Stimulated activated effector memory CD8-positive, alpha-beta T cell treated with anti-CD3 and anti-CD28 coated beads, Interleukin-12 subunit alpha, Interleukin-12 subunit beta, amount 100 ng/mL, for 72 hours (primary cell): Measurements from ENCODE around the gene SERBP1.
"Not testable (repeated sequence)": the region's sequence is repeated elsewhere in the genome, so short reads cannot be mapped to it uniquely, and the experiment has no call there.

ENCODE experiments used
- ATAC-seq: fragments of 150-1000 bp; cut with Tn5 transposase; 2 replicates; pipeline ENCODE4 v1.10.0; 2021
- DNase-seq, 2 donors: peaks; one replicate each; pipeline ENCODE4 v3.0.0; 2021 to 2022; ENCODE audit warnings: low spot score in 2 of 2
- H3K27ac Mint-ChIP-seq: one replicate; pipeline ENCODE4 v1.8.0; 2022; ENCODE audit warnings: mild to moderate bottlenecking, mixed read lengths
- H3K36me3 Mint-ChIP-seq: one replicate; pipeline ENCODE4 v1.8.0; 2022; ENCODE audit warnings: mild to moderate bottlenecking, mixed read lengths
- H3K4me1 Mint-ChIP-seq: one replicate; pipeline ENCODE4 v1.8.0; 2022; ENCODE audit warnings: mixed read lengths
- H3K4me3 Mint-ChIP-seq: one replicate; pipeline ENCODE4 v1.8.0; 2022; ENCODE audit warnings: mild to moderate bottlenecking, mixed read lengths
- H3K9me3 Mint-ChIP-seq: one replicate; pipeline ENCODE4 v1.8.0; 2022; ENCODE audit warnings: mixed read lengths

The SERBP1 gene

DNA sequence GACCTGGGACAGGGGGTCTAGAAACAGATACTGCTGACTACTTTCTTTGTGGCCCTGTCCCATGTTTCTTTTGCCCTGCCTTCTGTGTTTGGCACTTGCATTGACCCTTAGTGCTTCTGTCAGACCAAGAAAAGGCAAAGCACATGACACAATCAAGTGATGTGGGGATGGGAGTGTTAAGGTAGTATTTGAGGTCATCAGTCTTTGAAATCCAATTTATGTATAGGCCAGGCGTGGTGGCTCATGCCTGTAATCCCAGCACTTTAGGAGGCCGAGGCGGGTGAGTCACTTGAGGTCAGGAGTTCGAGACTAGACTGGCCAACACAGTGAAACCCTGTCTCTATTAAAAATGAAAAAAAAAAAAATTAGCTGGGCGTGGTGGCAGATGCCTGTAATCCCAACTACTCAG is 26.0 kb downstream of the SERBP1 start:
- H3K27ac Mint-ChIP-seq: no peak overlapping the region
- no peak overlapping the region for H3K4me3 Mint-ChIP-seq
- H3K4me1 Mint-ChIP-seq: peaks cover 9% of the 10 kb centered on the region
- H3K36me3 Mint-ChIP-seq: peaks cover 67% of the 10 kb centered on the region
- ATAC-seq (no peak), DNase-seq (no peak)
- H3K9me3 Mint-ChIP-seq: no peaks in the 10 kb centered on the region

DNA sequence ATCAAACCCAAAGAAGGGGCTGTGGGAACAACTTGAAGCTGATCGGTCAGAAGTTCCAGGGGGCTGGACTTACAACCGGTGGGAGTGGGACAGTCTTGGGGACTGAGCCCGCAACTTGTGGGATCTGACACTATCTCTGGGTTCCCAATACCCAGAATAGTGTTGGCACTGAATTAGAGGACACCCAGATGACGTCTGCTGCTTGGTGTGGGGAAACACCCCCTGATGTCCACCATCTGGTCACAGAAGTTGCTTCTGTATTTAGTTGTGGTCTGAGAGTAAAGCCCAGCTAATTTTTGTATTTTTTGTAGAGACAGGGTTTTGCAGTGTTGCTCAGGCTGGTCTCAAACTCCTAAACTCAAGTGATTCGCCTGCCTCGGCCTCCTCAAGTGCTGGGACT is 28.8 kb downstream of the SERBP1 start:
- Mint-ChIP-seq H3K9me3 (no peaks in the 10 kb centered on the region), H3K4me1 (peaks cover 9% of the 10 kb centered on the region), H3K27ac (peak overlapping the region; percentile 63), H3K4me3 (no peak overlapping the region), H3K36me3 (peaks cover 74% of the 10 kb centered on the region)
- no peak for ATAC-seq
- no peak for DNase-seq

DNA sequence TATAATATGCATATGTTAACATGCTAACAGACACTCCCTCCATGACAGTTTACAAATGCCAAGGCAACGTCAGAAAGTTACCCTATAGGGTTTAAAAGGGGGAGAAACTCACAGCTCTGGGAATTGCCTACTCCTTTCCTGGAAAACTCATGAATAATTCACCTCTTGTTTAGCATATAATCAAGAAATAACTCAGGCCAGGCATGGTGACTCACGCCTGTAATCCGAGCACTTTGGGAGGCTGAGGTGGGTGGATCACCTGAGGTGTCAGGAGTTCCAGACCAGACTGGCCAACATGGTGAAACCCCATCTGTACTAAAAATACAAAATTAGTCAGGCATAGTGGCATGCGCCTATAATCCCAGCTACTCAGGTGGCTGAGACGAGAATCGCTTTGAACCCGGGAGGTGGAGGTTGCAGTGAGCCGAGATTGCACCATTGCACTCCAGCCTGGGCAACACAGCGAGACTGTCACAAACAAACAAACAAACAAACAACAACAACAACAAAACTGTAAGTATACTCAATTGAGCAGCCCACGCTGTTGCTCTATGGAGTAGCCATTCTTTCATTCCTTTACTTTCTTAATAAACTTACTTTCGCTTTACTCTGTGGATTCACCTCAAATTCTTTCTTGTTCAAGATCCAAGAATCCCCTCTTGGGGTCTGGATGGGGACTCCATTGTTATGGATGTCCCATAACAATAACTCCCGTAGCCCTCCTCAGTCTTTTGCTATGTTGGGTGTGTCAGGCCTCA is 30.0 kb downstream of the SERBP1 start:
- peak overlapping the region; percentile 63 for H3K27ac Mint-ChIP-seq
- H3K4me1 Mint-ChIP-seq, H3K4me3 Mint-ChIP-seq, H3K9me3 Mint-ChIP-seq, DNase-seq: not testable (repeated sequence)
- ATAC-seq: peak; percentile 89
- H3K36me3 Mint-ChIP-seq: peaks cover 82% of the 10 kb centered on the region

DNA sequence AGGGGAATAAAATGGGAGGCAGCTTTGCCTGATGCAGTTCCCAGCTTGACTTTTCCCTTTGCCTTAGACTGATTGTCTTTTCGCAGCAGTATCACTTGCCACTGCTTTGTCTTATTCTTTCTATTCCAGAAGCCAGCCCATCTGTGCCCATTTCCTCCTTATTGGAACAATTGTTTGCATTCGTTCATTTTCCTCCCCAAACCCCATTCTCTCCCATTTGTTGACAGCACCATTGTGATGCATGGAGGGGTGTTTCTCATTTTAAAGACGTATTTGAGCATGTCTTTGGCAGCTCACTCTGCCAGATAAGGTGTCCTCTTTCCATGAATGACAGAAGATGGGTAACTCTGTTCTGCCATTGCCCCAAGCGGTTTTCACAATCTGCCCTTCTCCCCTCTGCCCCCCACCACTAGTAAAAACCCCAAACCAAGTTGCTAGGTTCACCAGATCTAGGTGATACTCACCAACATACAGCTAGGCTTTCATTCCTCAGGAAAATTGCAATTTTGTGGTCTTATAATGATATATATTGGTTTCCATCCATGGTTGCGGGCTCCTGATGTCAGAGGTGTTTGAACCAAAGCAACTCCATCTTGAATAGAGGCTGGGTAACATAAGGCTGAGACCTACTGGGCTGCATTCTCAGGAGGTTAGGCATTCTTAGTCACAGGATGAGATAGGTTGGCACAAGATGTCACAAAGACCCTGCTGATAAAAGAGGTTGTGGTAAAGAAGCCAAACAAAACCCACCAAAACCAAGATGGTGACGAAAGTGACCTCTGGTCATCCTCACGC is 30.8 kb downstream of the SERBP1 start:
- Mint-ChIP-seq H3K4me1 (peaks cover 9% of the 10 kb centered on the region), H3K36me3 (peaks cover 86% of the 10 kb centered on the region), H3K9me3 (no peaks in the 10 kb centered on the region), H3K4me3 (no peak overlapping the region), H3K27ac (peak overlapping the region; percentile 63)
- DNase-seq (peak in 1 of 2 donors; percentile 52), ATAC-seq (peak; percentile 3)

DNA sequence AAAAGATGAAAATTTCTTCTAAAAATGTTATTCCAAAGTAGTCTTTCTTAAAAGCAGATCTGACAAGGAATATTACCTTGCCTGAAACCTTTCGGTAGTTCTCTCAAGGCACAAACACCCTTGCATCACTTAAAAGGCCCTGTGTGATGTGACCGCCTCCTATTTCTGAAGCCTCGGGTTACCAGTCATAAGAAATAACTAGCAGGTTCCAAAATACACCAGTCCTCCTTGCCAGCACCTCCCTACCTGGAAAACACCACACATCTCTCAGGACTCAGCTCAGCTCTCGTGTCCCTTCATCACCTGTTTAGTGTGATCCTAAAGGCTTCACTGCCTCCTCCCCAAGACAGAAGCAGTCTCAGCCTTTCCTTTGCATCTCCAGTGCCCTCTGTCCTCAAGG is 35.7 kb downstream of the SERBP1 start:
- H3K4me3 Mint-ChIP-seq: no peak overlapping the region
- ATAC-seq (no peak), DNase-seq (no peak)
- no peaks in the 10 kb centered on the region for H3K9me3 Mint-ChIP-seq
- H3K36me3 Mint-ChIP-seq: peaks cover 100% of the 10 kb centered on the region
- peaks cover 7% of the 10 kb centered on the region for H3K4me1 Mint-ChIP-seq
- H3K27ac Mint-ChIP-seq: no peak overlapping the region

DNA sequence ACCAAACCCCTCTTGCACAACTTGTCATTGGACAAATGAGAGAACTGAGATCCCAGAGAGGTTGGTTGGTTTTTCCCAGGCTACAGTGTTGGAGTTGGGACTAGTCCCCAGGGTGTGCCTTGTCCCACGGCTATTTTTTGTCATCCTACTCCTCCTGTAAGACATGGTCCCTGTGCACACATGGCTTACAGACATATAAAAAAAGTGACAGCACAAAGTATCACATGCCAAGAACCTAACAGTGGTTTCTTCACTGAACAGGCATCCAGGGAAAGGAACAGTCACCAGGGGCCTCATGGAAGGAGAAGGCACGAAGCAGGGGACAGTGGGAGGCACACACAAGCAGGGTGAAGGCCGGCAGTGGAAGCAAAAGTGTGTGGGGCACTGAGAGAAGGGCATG is 36.5 kb downstream of the SERBP1 start:
- DNase-seq (no peak), ATAC-seq (no peak)
- peaks cover 7% of the 10 kb centered on the region for H3K4me1 Mint-ChIP-seq
- H3K36me3 Mint-ChIP-seq: peaks cover 100% of the 10 kb centered on the region
- no peaks in the 10 kb centered on the region for H3K9me3 Mint-ChIP-seq
- H3K27ac Mint-ChIP-seq: no peak overlapping the region
- H3K4me3 Mint-ChIP-seq: no peak overlapping the region

DNA sequence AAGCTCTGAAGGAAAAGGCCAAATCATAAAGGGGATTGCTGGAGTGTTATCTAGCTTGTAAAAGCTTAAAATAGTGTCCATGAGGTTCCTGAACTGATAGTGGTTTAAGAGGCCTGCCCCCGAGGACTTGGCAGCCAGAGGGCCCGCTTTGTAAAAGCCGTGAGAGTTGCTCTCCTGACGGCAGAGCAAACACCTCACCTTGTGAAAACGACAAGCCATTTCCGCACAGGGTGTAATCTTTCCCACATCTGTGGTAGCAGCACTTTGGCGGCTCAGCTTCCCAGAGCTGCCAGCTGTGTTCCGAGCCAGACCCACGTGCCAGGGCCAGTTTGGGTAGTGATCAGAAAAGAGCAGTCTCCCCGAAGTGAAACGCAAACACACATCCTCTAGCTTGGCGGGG is 37.0 kb downstream of the SERBP1 start:
- no peak overlapping the region for H3K4me3 Mint-ChIP-seq
- H3K4me1 Mint-ChIP-seq: peaks cover 7% of the 10 kb centered on the region
- H3K36me3 Mint-ChIP-seq: peaks cover 100% of the 10 kb centered on the region
- DNase-seq (no peak), ATAC-seq (no peak)
- no peaks in the 10 kb centered on the region for H3K9me3 Mint-ChIP-seq
- no peak overlapping the region for H3K27ac Mint-ChIP-seq

DNA sequence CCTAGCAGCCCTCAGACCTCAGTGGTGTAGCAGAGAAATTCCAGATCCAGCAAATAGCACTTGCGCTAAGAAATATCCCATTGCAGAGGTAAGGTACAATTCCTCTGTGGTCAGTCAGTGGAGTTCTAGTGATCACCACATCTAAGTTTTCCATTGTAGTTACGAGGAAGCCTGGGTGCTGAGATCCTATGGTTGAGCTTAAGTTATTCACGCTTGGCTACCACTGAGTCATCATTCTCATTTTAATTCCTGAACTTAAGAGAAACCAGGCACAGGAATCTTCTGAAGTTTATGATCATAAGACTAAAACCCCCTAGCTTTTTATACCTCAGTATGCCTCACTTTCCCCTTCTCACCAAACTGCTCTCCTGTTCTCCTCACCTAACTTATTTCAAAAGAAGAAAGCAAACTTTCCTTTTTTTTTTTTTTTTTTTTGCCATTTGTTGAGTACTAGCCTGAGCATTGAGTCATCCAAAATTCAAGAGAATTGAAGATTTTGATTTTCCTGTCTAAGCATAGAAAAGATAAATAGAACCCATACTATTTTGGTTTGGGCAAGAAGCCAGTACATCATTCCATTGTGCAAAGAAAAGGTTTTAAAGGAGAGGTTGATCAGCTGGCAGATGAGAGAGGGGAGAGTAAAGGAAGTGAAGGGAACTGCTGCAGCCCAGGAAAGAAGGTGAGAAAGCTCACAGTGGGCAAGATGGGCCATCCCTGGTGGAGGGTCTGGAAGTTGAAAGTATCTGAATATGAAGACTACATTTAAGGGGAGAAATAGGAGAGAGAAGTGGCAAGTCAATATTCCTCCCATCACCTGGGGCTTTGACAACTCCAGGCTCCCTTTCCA is 39.9 kb downstream of the SERBP1 start:
- Mint-ChIP-seq H3K36me3 (peaks cover 100% of the 10 kb centered on the region), H3K4me1 (peaks cover 7% of the 10 kb centered on the region), H3K9me3 (no peaks in the 10 kb centered on the region), H3K27ac (peak overlapping the region; percentile 68), H3K4me3 (no peak overlapping the region)
- no peak for ATAC-seq
- no peak for DNase-seq

DNA sequence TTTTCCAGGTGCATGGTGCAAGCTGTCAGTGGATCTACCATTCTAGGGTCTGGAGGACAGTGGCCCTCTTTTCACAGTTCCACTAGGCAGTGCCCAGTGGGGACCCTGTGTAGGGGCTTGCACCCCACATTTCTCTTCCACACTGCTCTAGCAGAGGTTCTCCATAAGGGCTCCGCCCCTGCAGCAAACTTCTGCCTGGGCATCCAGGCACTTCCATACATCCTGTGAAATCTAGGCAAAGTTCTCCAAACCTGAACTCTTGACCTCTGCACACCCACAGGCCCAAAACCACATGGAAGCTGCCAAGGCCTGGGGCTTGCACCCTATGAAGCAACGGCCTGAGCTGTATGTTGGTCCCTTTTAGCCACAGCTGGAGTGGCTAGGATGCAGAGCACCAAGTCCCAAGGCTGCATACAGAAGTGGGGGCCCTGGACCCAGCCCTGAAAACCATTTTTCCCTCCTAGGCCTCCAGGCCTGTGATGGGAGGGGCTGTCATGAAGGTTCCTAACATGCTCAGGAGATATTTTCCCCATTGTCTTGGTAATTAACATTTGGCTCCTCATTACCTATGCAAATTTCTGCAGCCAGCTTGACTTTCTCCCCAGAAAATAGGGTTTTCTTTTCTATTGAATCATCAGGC is 46.1 kb downstream of the SERBP1 start:
- Mint-ChIP-seq H3K27ac (no peak overlapping the region), H3K4me1 (no peaks in the 10 kb centered on the region), H3K36me3 (peaks cover 100% of the 10 kb centered on the region), H3K9me3 (peaks cover 12% of the 10 kb centered on the region), H3K4me3 (no peak overlapping the region)
- ATAC-seq: no peak
- no peak for DNase-seq

DNA sequence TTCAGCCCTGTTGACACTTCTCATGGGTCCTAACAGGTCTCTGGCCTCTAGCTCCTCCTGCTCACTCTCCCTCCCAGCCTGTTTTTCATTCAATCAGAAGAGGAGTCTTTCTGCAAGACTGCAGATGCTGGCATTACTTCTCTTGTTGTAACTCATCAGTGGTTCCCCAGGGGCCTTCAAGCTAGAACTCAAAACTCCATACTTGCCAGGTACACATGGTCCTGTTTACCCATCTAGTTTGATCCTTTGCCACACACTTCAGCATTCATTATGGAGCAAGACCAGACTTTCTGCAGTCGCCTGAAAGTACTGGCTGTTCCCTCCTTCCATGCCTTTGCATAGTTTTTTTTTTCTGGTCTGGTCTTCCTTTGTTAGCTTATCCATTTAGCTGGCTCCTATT is 47.9 kb downstream of the SERBP1 start:
- Mint-ChIP-seq H3K9me3 (peaks cover 12% of the 10 kb centered on the region), H3K4me3 (no peak overlapping the region), H3K4me1 (no peaks in the 10 kb centered on the region), H3K27ac (peak overlapping the region; percentile 52), H3K36me3 (peaks cover 100% of the 10 kb centered on the region)
- DNase-seq (no peak), ATAC-seq (no peak)

DNA sequence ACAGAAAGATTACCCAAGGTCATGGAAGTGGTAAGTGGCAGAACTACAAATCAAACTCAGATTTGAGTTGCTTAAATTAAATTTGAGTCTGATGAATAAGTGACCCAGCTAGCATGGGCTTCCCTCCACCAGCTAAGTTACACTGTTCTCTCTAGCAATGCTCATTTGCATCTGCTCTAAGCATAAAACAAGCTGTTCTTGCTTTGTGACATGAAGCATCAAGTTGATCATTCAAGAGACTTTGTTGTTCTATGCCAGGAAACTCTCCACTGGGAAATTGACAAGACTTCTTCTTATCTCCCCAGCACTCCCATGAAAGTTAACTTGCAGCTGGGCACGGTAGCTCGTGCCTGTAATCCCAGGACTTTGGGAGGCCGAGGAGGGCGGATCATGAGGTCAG is 49.0 kb downstream of the SERBP1 start:
- ATAC-seq (no peak), DNase-seq (no peak)
- H3K9me3 Mint-ChIP-seq: peaks cover 12% of the 10 kb centered on the region
- no peak overlapping the region for H3K4me3 Mint-ChIP-seq
- no peaks in the 10 kb centered on the region for H3K4me1 Mint-ChIP-seq
- no peak overlapping the region for H3K27ac Mint-ChIP-seq
- H3K36me3 Mint-ChIP-seq: peaks cover 97% of the 10 kb centered on the region

DNA sequence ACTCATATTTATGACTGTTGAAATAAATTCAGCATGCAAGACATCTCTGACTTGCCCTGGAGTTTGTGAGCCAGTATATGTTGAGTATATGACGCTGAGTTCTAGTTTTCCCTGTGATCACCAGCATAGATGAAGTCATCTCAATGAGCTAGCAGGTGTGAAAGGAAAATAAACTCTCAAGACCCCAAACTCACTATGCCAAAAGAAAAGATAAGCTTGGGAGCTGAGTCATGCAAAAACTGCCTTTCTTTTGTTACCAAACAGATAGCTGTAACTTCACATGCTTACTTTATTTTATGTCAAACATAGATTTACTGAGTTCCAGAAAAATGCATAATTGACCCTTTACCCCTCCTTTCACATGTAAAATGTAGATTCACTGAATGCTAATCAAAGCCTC is 52.9 kb downstream of the SERBP1 start:
- H3K9me3 Mint-ChIP-seq: no peaks in the 10 kb centered on the region
- DNase-seq: no peak
- no peak overlapping the region for H3K4me3 Mint-ChIP-seq
- H3K36me3 Mint-ChIP-seq: peaks cover 97% of the 10 kb centered on the region
- H3K4me1 Mint-ChIP-seq: no peaks in the 10 kb centered on the region
- no peak overlapping the region for H3K27ac Mint-ChIP-seq
- no peak for ATAC-seq

DNA sequence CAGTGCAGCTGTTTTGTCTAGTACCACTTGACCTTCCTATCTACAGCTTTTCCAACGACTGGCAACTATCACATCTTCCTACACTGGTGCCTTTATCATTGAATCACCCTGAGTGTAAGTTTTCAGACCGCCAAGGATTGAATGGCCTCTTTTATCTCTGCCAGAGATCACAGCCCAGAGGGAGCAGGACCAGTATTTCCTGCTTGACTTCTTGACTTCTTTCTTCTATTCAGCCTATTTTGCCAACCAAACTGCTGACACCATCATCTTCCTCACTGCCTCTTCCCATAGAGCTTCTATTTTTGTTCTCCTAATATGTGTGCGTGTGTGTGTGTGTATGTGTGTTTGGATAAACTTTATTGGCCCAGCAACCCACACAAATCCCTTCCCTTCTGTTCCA is 53.8 kb downstream of the SERBP1 start:
- DNase-seq (no peak), ATAC-seq (no peak)
- no peaks in the 10 kb centered on the region for H3K9me3 Mint-ChIP-seq
- peak overlapping the region; percentile 4 for H3K27ac Mint-ChIP-seq
- H3K36me3 Mint-ChIP-seq: peaks cover 97% of the 10 kb centered on the region
- no peak overlapping the region for H3K4me3 Mint-ChIP-seq
- H3K4me1 Mint-ChIP-seq: no peaks in the 10 kb centered on the region

DNA sequence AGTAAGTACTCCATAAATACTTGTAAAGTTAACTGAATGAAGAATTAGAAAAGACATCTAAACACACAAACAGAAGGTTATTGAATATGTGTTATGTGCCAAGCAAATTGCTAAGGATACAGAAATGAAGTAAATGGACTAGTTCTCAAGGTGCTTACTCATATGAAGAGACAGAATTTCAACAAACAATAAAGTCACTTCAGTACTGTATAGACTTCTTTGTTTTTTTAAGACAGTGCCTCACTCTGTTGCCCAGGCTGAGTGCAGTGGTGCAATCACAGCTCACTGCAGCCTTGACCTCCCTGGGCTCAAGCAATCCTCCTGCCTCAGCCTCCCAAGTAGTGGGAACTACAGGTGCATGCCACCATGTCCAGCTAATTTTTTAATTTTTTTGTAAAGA is 57.3 kb downstream of the SERBP1 start:
- H3K36me3 Mint-ChIP-seq: peaks cover 80% of the 10 kb centered on the region
- ATAC-seq: peak; percentile 63
- no peak overlapping the region for H3K4me3 Mint-ChIP-seq
- H3K4me1 Mint-ChIP-seq: no peaks in the 10 kb centered on the region
- H3K27ac Mint-ChIP-seq: no peak overlapping the region
- no peaks in the 10 kb centered on the region for H3K9me3 Mint-ChIP-seq
- DNase-seq: no peak

DNA sequence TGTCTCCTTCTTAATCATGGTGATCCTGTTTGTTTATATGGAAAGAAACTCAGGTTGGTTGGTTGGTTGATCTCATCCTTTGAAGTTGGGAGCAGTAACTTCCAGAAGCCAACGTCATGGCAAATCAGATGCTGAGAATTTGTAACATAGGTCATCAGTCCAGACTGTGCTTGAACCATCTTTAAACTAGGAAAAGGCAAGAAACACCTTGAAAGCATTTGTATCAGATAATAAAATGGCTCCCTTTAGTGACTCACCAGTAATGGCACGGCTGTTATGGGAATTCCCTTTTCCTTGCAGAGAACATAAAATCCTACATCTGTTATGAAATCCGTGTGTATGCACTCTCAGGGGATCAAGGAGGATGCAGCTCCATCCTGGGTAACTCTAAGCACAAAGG is 58.1 kb downstream of the SERBP1 start:
- Mint-ChIP-seq H3K27ac (no peak overlapping the region), H3K4me3 (no peak overlapping the region), H3K36me3 (peaks cover 80% of the 10 kb centered on the region), H3K9me3 (no peaks in the 10 kb centered on the region), H3K4me1 (no peaks in the 10 kb centered on the region)
- DNase-seq (no peak), ATAC-seq (no peak)
